HG03565 (cell line): ENCODE results near the gene PRF1.

Experiments
- ATAC-seq: cut with Tn5 transposase; IDR thresholded peaks from one replicate; pipeline ENCODE4 v1.9.1; 2021; ENCODE audit warnings: mild to moderate bottlenecking, moderate library complexity; ENCODE audit not compliant: unreplicated experiment

PRF1 gene

DNA sequence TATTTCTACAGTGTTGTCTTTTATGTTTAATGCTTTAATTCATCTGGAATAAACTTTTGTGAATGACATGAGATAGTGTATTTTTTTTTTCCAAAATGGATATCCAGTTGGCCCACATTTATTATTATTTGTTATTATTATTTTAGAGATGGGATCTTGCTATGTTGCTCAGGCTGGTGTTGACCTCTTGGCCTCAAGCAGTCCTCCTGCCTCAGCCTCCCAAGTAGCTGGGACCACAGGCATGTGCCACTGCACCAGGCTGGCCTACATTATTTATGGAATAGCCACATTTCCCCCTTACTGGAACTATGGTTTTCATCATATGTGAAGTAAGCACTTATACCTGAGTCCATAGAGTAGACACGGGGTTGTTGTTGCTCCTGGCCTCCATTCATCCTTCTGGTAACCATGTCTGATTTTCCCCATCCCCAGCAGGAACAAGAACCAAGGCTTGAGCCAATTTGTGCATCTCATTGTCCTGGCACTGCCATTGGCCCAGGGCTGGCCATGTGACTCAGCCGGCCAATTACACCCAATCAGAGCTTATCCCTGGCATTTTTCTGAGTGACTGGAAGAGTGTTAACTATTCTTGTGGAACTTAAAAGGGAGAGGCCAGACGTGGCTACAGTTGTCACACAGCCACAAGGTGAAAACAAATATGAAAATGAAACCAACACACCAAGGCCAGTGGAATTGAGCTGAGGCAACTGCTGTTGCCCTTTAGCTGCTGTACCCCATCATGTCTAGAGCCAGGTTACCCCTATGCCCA, 23.1 kb downstream of the PRF1 start:
- no peak for ATAC-seq

GRCh38 chr10:70578371-70578947, 24.1 kb downstream of the PRF1 start:
- peak; percentile 41 for ATAC-seq

DNA sequence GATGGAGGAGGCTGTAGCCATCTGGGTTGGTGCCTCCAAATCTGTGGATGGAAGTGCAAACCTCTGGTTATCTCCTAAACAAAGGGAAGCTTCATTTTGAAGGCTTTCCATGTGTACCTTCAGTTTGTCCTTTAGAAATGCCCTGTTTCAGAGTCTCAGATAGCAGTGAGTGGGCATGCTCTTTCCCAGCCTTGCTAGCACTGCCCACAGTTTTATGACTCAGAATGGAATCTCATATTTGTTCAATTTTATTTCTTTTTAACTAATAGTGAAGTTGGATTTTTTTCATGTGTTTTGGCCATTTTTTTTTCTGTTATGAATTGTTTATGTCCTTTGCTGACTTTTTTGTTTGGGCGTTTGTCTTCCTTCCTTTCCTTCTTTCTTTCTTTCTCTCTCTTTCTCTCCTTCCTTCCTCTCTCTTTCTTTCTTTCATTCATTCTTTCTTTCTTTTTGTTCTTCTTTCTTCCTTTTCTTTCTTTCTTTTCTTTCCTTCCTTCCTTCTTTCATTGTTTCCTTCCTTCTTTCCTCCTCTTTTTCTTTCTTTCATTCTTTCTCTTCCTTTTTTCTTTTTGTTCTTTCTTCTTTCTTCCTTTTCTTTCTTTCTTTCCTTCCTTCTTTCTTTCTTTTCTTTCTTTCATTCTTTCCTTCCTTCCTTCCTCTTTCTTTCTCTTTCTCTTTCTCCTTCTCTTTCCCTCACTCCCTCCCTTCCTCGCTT, 25.6 kb downstream of the PRF1 start:
- ATAC-seq = no peak

GRCh38 chr10:70575874-70576802, 26.4 kb downstream of the PRF1 start:
- ATAC-seq = no peak

DNA sequence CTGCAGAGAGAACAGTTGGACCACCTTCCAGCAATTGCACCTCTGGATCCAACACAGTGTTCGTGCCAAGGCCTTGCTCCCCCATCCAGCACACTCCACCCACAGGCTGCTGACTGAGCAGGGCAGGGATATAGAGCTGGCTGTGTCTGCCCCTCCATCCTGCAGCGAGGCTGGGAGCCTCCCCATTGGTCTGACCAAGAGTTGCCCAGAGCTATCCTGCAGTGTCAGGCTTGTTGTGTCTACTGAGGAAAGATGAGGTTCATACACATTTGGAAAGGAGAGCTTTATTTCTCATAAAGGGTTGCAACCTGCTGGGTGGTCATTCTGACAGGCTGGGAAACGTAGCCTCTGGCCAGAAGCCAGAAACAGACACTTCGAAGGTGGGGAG, 27.1 kb downstream of the PRF1 start:
- no peak for ATAC-seq

- no peak for ATAC-seq
Measured at GRCh38 chr10:70573599-70574506, 28.7 kb downstream of the PRF1 start.

DNA sequence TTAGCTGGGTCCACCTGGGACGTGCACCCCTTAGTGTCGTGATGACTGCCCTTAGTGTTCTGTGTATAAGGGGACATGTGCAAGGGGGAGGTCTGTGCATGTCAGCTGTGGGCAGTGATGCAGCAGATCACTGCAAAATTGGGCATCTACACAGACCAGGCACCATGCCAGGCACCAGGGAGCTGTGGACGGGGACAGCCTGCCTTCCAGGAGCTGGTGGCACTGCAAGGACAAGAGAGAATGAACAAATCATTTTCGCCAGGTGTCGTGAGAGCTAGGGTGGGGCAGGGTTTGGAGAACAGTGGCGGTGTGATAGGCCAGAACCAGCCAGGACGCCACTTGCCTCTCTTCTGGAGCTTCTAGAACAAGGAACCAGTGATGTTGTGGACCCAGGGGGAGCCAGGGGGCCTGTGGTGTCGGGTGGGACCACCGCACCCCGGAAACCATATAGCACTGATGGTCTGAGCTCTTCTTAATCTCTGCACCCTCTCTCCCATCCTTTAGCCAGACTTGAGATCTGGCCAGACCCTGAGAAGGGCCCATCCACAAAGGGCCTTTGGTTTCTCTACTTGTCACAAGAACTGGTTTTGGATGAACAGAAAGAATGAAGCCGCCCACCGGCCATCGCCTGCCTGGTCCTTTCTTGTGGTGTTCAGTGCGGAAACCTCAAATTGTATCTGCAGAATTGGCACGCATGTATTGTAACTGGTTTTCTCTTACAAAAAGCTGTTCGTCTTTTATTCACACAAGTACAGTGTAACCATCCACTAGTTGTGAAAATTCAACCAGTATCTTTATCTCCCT, 30.7 kb downstream of the PRF1 start:
- no peak for ATAC-seq

DNA sequence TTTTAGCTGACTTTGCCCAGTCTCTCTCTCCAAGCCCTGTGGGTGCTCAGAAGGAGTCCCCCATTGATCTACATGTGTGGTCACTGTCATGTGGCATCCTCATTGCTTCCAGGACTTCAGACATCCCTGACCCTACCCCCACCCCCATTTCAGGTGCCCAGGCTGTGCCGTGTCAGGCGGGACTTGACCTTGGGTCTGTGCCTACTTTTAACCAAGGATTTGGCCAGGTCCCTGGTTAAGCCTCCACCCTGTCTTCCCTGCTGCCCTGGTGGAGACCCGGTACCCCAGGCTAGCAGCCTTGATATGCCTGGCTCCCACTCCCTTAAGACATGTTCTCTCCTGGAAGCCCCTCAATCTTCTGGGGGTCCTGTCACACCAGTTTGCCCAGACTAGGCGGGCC, 31.3 kb downstream of the PRF1 start:
- ATAC-seq = no peak

DNA sequence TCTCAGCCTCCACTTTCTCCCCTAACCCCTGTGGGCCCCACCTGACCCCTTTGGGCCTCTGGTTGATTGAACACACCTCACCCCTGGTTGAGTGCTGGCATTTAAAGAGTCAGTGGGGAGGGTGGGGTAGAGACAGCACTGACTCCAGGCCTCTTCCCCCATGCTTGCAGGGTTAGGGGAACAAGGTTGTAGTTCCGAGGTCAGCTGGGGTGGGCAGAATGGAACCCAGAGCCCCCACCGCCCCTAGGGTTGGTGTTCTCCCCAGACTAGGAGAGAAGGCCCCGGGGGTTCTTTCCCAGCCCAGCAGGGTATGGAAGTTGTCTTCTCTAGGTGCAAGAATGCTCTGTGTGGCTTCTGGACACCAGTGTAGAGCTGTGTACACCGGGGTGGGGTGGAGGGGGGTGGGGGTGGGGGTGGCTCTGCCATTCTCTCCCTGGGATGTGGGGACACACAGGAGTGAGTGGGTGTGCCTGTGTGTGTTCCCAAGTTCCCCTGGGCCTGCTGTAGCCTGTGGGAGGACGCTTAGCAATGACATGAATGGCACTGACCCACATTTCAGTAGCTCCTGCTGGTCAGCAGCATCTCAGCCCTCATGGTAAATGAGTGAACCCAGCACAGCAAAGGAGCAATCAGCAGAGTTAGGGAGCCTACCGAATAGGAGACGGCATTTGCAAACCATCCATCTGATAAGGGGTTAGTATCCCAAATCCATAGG, 33.6 kb downstream of the PRF1 start:
- no peak for ATAC-seq

- no peak for ATAC-seq
Measured at GRCh38 chr10:70568113-70568512, 34.4 kb downstream of the PRF1 start.

GRCh38 chr10:70567603-70568002, 34.9 kb downstream of the PRF1 start:
- no peak for ATAC-seq

- no peak for ATAC-seq
Measured at GRCh38 chr10:70566515-70567290, 35.8 kb downstream of the PRF1 start.

GRCh38 chr10:70565556-70566514, 36.7 kb downstream of the PRF1 start:
- no peak for ATAC-seq

DNA sequence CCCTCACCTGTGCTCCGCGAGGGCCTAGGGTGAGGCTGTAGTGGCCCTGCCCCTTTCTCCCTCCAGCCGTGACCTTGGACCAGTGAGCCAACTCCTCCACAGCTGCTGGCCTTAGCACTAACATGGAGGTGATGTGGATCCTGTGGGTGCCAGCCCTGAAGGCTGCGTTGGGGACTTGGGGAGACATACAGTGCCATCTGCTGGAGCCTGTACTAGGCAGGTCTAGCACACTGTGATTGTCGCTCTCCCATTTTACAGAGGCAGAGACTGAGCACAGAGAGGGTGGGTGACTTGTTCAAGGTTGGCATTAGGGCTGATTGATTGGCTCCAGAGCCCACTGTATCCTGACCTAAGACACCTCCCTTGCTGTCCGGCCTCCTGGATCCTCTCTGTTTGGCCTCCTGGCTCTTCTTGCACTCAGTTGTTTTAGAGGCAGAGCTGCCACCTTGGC, 37.6 kb downstream of the PRF1 start:
- ATAC-seq = no peak

- ATAC-seq = no peak
Measured at GRCh38 chr10:70564113-70564725, 38.3 kb downstream of the PRF1 start.

DNA sequence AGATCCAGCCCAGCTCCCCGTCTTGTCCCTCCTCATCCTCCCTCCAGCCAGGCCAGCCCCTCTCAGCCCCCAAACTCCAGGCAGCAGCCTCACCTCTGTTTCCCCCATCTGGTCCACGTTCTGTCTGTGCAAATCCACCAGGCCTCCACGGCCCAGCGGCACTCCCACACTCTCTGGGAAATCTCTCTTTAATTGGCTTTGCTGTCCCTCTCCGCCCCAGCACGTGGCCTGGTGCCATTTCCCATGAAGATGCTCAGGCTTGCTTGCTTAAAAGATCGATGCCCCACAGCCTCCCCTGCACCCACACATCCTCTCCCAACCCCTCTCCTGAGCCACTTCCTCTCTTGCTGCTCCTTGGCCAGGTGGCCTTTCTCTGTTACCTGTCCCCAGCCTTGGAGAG, 39.3 kb downstream of the PRF1 start:
- no peak for ATAC-seq
